ENCODE measurements around the gene TUBGCP6.

TUBGCP6 gene

DNA sequence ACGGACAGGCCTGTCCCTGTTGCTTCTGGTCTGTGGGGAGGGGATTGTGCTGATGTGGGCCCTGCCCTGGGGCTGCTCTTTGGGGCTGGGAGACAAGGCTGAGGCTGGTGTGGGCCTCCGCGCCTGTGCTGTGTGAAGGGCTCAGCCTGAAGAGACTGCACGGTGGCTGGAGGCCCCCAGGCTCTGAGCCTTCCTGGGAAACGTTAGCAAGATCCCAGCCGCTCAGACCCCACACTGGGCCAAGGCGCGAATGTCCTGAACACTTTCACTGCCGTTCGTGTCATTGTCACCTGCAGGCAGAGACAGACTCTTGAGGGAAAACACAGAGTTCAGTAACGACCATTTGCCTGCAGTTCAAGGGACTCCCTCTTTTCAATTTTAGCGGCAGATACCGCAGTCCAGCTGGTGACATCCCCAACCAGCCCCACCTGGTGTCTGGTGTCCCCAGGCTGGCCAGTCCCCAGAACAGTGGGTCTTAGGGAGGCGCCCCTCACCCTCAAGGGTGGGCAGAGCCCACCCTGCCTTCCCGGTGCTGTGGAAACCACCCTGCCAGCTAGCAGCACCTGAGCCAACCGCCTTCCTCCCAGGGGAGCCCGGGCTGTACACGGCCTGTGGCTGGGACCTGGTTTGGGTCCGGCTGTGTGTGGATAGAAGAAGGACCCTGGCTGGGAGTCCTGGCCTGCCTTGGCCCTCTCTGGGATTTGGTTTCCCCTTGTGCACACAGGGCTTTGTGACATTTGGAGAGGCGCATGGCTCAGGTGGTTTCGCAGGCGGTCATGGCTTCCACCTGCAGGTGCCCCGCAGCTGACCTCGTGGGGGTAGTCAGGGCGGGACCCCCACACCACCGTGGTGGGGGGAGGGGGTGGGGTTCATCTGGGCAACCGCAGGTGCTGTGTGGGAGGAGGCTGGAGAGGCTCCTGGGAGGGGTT, 68.6 kb downstream of the TUBGCP6 start:
- Mint-ChIP-seq H3K4me1 (peaks cover 20% of the 10 kb centered on the region), H3K4me3 (no peak overlapping the region), H3K27me3 (ENCODE audit: low read depth, poor library complexity) (peaks cover 30% of the 10 kb centered on the region), H3K9me3 (no peaks in the 10 kb centered on the region), H3K27ac (no peak overlapping the region), H3K36me3 (ENCODE audit: low read depth) (no peaks in the 10 kb centered on the region)
- TF ChIP-seq, protein P1, sequence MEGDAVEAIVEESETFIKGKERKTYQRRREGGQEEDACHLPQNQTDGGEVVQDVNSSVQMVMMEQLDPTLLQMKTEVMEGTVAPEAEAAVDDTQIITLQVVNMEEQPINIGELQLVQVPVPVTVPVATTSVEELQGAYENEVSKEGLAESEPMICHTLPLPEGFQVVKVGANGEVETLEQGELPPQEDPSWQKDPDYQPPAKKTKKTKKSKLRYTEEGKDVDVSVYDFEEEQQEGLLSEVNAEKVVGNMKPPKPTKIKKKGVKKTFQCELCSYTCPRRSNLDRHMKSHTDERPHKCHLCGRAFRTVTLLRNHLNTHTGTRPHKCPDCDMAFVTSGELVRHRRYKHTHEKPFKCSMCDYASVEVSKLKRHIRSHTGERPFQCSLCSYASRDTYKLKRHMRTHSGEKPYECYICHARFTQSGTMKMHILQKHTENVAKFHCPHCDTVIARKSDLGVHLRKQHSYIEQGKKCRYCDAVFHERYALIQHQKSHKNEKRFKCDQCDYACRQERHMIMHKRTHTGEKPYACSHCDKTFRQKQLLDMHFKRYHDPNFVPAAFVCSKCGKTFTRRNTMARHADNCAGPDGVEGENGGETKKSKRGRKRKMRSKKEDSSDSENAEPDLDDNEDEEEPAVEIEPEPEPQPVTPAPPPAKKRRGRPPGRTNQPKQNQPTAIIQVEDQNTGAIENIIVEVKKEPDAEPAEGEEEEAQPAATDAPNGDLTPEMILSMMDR (IDR thresholded peaks at IDR 0.05): no peak
- peak; percentile 8 for DNase-seq

DNA sequence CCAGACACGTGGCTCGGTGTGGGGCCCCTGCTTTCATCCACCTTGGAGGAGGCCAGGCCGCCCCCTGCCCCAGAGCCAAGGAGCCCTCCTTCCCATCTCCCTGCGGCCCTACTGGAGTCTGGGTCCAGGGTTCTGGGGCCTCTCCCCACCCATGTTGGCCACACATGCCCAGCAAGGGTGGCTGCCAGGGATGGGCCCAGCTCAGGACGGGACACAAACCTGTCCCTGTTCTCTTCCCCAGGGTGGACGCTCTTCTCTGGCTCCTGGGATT, 69.7 kb downstream of the TUBGCP6 start:
- no peaks in the 10 kb centered on the region for H3K9me3 Mint-ChIP-seq
- H3K27ac Mint-ChIP-seq: no peak overlapping the region
- H3K4me1 Mint-ChIP-seq: peaks cover 22% of the 10 kb centered on the region
- DNase-seq: no peak
- TF ChIP-seq, protein P1 (IDR thresholded peaks at IDR 0.05): no peak
- no peak overlapping the region for H3K4me3 Mint-ChIP-seq
- H3K27me3 Mint-ChIP-seq (ENCODE audit: low read depth, poor library complexity): peaks cover 33% of the 10 kb centered on the region
- H3K36me3 Mint-ChIP-seq (ENCODE audit: low read depth): no peaks in the 10 kb centered on the region

DNA sequence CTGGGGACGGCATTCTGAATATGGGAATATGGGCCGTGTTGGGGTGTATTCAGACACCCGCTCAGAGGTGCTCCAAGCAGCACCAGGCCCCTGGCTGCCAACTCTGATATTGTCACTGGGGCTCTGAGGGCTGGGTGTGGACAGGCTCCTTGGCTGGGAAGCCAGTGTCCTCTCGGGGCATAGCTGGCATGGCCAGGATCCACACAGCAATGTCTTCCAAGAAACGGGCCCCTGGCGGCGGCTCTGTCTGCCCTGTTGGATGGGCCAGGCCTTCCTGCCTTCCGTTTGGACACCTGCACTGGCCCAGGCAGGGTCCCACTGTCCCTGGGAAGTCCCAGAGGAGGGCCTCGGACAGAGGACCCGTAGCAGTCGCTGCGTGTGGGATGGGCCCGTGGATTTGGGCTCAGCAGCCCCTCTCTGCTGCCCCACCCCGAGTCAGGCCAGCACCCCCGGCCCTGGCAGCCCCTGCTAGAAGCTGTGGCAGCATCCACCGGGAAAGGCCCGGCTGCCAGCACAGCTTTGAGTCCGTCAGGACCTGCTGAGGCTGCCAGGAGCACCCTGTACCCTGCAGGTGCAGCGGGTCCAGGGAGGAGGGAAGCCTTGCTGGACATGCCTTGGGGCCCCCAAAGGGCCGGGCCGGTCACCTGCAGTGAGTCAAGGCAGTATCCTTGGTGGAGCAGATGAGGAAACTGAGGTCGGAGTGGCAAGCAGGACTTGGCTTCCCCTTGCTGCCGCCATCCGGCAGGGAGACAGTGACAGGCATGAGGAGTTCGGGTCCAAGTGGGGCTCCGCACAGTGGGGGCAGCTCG, 70.2 kb downstream of the TUBGCP6 start:
- TF ChIP-seq, protein P1 (IDR thresholded peaks at IDR 0.05): no peak

DNA sequence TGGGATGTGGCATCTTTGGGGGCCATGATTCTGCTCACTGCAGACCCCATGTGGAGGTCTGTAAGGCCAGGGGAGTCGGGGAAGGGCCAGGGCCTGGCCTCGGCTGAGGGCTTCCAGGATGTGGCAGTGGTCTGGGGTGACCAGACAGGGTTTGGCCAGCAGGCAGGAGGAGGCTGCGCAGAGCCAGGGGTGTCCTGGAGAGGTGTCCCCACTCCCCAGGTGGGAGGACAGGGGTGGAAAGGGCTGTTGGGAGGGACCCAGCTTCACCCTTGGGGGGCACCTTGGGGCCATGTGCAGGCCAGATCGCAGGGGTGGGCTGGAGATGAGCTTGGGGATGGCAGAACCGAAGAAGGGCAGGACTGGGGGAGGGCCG, 70.9 kb downstream of the TUBGCP6 start:
- Mint-ChIP-seq H3K9me3 (no peaks in the 10 kb centered on the region), H3K27ac (no peak overlapping the region), H3K4me1 (peaks cover 14% of the 10 kb centered on the region), H3K4me3 (no peak overlapping the region), H3K27me3 (ENCODE audit: low read depth, poor library complexity) (peaks cover 42% of the 10 kb centered on the region), H3K36me3 (ENCODE audit: low read depth) (no peaks in the 10 kb centered on the region)
- DNase-seq: no peak
- TF ChIP-seq, protein P1 (IDR thresholded peaks at IDR 0.05): no peak

More for the DNA sequence above, 70.2 kb downstream of the TUBGCP6 start:
- H3K36me3 Mint-ChIP-seq (ENCODE audit: low read depth): no peaks in the 10 kb centered on the region
- H3K27me3 Mint-ChIP-seq (ENCODE audit: low read depth, poor library complexity): peaks cover 37% of the 10 kb centered on the region
- no peak overlapping the region for H3K27ac Mint-ChIP-seq
- no peaks in the 10 kb centered on the region for H3K9me3 Mint-ChIP-seq
- peaks cover 16% of the 10 kb centered on the region for H3K4me1 Mint-ChIP-seq
- DNase-seq: no peak
- no peak overlapping the region for H3K4me3 Mint-ChIP-seq

DNA sequence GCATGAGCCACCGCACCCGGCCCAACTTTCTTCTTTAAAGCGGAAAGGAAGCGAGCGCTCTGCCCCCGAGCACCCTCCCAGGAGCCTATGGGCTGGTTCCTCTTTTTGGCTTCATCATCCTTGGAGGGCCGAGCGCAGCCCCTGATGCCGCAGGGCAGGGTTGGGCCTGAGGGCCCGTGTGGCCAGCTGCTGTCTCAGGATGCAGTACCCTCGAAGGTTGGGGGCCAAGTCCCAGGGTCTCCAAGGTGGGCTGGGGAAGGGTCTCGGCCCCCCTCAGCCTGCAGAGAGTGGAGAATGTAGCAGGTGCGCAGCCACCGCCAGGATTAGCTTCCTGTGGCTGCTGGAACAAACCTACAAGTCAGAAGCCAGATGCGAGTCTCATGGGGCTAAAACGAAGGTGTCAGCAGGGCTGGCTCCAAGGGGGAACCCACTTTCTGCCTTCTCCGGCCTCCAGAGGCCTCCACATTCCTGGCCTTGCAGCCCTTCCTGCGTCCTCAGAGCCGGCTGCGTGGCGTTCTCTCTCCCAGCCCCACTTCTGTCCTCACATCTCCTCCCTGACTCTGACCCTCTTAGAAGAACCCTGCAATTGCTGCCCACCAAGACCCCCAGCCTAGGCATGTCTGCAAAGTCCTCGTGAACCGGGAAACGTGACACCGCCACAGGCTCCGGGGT, 71.4 kb downstream of the TUBGCP6 start:
- TF ChIP-seq, protein P1 (IDR thresholded peaks at IDR 0.05): no peak
- H3K4me1 Mint-ChIP-seq: peaks cover 14% of the 10 kb centered on the region
- H3K36me3 Mint-ChIP-seq (ENCODE audit: low read depth): no peaks in the 10 kb centered on the region
- no peak overlapping the region for H3K4me3 Mint-ChIP-seq
- H3K27me3 Mint-ChIP-seq (ENCODE audit: low read depth, poor library complexity): peaks cover 47% of the 10 kb centered on the region
- no peak for DNase-seq
- no peak overlapping the region for H3K27ac Mint-ChIP-seq
- no peaks in the 10 kb centered on the region for H3K9me3 Mint-ChIP-seq

Measured in nephron progenitor cell (in vitro differentiated cells).